Activated CD8-positive, alpha-beta memory T cell treated with anti-CD3 and anti-CD28 coated beads, Interleukin-2, amount 50 U/mL, for 48 hours (primary cell): ENCODE results near the gene CNOT6.
A peak's percentile ranks its signal among the peaks of the same experiment; 100 is the strongest.
"Not testable (repeated sequence)": the region's sequence is repeated elsewhere in the genome, so short reads cannot be mapped to it uniquely, and the experiment has no call there.

ENCODE experiments used
- DNase-seq: peaks from one replicate; pipeline ENCODE4 v3.0.0-alpha.2; 2020

CNOT6 gene

DNA sequence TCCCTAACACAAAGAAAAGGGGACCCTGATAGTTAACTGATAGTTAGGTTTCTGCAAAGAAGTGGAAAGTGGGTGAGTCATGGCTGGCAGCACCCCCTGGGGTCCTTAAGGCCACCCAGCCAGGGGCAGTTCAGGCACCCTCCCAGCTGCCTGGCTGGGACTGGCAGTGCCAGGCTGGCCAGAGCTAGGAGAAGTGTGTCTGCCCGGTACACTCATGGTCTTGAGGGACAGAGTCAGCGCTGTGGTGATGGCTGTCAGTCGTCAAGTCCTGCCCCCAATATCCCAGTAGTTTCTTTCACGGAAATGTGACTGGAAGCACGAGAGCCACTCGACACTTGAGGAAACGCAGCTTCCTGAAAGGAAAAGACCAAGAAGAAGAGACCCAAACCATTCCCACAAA is 22.3 kb upstream of the CNOT6 start:
- peak; percentile 42 for DNase-seq

DNA sequence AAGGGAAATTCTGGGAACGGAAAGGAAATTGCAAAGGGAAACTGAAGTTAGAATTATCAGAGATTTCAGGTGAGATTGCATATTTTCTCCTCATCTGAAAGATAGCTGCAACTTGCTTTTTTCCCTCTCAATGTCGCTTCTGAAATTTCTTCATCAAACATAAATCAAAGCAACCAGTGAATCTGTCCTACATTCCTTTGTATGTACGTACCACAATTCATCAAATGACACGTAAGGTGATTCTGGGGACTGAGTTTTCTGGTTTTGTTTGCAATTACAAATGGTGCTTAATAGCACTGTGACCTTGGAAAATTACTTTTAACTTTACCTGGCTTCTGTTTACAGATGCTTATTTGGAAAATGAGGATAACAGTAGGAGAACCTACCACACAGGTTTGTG is 21.9 kb upstream of the CNOT6 start:
- no peak for DNase-seq

DNA sequence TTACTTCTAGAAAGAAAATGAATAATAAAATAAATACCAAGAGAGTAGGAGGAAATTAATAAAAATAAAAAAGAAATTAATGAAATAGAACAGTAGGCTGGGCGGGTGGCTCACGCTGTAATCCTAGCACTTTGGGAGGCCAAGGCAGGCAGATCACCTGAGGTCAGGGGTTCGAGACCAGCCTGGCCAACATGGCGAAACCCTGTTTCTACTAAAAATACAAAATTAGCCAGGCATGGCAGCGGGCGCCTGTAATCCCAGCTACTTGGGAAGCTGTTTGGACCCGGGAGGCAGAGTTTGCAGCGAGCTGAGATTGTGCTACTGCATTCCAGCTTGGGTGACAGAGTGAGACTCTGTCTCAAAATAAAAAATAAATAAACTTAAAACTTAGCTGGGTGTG is 20.8 kb upstream of the CNOT6 start:
- not testable (repeated sequence) for DNase-seq

DNA sequence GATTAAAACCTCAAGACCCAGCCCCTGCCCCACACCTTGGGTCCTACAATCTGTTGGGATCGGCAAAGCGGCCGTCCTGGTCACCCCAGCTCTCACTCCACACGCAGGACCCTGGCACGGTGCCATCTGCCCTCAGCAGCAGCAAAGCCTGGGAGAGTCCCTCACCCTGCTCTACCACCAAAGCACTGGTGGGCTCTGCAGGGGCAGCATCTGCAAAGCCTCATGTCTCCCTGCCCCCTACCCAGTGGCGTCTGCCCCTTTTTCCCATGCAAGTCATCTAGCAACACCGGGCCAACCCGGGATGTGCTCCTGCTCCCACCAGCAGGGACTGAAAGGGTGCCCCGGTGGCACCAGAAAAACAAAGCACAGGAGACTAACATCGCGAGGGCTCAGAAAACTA is 19.6 kb upstream of the CNOT6 start:
- no peak for DNase-seq

DNA sequence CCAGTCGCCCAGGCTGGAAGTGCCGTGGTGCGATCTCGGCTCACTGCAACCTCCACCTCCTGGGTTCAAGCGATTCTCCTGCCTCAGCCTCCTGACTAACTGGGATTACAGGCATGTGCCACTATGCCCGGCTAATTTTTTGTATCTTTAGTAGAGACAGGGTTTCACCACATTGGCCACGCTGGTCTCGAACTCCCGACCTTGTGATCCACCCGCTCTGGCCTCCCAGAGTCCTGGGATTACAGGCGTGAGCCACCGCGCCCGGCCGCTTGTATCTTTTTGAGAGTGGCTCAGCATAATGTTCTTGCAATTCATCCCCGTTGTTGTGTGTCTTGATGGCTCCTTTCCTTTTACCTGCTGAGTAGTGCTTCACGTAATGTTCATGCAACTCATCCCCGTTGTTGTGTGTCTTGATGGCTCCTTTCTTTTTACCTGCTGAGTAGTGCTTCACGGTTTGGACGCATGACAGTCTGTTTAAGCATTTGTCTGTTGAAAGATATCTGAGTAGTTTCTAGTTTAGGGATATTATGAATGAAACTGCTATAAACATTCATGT is 18.1 kb upstream of the CNOT6 start:
- not testable (repeated sequence) for DNase-seq

DNA sequence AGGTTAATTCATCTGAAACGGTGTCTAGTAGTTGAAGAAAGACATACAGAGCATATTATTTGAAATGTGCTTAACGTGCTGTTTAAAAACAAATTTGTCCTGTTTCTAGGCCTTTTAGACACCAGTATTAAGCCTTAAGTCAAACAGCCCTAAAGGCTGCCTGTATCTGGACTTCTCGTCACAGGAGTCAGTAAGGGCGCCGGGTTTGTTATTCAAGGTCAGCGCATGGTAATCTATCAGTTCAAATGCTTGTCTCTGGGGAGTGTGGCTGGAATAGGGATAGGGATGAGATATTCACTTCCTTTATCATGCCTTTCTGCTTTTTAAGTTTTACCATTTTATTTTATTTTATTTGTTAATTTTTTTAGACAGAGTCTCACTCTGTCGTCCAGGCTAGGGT is 9.4 kb upstream of the CNOT6 start:
- no peak for DNase-seq

DNA sequence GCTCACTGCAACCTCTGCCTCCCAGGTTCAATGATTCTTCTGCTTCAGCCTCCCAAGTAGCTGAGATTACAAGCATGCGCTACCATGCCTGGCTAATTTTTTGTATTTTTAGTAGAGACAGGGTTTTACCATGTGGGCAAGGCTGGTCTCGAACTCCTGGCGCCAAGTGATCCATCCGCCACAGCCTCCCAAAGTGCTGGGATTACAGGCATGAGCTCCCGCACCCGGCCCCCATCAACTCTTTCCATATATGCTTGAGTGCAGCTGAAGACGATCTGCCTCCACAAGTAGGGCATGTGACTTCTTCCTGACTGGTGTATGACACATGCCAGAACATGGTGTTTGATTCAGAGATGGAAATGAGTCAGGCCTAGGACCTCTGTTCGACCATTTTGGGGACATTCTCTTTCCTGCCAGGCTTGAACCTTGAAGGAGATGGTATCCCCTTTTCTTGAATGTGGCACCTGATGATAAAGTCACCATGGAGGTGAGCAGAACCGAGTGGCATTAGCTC is 7.5 kb upstream of the CNOT6 start:
- no peak for DNase-seq

DNA sequence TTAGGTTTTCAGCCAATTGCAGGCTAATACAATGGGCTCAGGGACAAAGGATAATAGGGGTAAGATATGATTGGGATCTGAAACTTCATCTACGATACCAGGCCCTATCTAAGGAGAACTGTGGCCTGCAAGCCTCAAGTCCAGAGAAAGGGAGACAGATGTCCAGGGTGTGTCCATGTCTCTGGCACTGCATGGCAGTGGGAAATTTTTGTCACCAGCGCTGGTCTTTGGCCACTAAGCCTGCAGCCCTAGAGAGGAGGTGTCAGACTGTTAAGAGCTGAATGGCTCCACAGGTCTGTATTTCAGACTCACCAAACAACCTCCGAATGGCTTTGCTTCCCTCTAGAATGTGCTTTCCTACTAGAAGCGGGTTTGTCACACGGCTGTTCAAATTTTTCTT is 6.6 kb upstream of the CNOT6 start:
- no peak for DNase-seq

DNA sequence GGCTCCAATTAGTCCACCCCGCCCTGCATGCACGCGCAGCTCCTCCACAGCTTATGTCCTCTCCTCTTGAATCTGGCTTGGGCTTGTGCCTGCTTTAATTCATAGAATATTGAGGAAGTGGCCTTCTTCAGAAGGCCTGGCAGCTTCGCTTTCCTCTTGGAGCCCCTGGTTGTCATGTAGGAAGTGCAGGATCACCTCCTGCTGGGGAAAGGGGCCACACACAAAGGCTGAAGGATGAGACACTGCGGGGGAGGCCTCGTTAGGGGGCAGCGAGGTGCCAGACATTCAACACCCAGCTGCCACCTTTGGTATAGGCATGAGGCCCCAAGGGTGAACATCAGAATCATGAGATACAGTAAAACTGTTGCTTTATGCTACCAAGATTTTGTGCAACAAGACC is 2.7 kb upstream of the CNOT6 start:
- DNase-seq, result no peak

DNA sequence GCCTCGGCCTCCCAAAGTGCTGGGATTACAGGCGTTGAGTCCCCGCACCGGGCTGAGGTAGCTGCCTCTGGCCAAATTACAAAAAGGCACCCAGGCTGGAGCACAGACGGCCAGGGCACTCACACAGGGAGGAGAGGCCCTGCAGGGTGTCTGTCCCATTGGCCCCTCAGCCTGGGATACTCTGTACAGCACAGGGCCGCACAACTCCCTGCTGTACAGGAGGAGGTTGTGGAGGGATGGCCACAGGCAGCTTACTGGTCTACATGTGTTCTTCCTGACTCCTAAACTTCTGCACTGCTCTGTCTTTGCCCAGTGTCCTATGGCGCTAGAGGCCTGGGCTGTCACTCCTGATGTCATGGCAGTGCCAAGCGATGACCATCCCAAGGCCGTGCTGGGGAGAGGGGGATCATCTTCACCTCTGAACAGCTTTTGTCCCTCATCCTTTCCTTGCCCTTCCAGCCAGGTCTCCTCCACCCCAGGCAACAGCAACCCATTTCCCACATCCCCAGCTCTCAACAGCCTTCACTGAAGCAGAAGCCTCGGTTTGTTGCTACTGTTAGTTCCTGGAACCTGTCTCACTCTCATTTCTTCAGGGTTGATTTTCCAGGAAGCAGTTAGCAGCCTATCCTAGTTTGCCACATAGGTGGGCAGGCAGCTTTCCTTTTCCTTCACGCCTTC is 1.8 kb upstream of the CNOT6 start:
- no peak for DNase-seq

DNA sequence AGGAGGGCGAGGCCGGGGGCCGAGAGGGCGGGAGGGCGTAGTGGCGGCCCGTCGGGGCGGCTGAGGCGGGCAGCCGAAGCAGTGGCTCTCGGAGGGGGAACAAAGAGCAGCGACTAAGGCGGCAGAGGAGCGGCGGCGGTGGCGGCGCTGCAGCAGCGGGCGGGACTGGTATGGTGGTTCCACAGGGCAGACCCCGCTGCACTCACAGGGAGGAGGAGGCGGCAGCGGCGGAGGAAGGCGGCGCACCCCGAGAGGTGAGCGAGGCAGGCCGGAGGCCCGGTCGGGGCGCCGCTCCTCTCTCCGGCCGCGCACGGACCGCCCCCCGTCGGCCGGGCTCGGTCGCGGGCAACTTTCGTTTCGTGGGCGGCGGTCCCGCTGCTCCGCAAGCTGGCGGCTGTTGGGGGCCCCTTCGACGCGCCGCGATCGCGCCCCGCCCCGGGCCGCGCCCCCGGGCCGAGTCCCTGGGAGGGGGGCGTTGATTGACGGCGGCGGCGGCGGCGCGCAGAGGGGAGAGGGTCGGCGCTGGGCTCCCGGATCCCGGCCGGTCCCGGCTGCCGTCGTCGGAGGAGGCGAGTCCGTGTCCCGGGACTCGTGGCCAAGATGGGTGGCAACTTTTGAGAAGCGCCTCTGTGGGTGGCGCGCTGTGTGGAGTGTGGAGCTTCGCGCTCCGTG is 467 bp downstream of the CNOT6 start:
- peak; percentile 70 for DNase-seq

DNA sequence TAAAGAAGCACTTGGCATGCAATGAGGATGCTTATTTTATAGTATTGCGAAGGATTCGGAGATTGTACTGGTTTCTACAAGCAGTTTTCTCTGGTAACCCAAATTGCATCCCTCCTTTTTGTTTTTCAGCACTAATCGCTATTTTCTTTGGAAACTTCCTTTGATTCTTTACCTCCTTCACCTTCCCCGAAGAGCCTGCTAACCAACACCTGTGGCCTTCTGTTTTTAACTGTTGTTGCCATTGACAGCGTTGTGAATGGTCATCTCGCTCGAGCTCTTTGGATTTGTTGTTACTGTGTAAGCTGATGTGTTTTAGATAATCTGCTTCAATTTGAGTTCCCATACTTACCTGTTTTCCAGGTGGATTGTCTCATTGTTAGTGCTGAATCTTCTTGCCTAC is 1.1 kb downstream of the CNOT6 start:
- DNase-seq, result no peak

DNA sequence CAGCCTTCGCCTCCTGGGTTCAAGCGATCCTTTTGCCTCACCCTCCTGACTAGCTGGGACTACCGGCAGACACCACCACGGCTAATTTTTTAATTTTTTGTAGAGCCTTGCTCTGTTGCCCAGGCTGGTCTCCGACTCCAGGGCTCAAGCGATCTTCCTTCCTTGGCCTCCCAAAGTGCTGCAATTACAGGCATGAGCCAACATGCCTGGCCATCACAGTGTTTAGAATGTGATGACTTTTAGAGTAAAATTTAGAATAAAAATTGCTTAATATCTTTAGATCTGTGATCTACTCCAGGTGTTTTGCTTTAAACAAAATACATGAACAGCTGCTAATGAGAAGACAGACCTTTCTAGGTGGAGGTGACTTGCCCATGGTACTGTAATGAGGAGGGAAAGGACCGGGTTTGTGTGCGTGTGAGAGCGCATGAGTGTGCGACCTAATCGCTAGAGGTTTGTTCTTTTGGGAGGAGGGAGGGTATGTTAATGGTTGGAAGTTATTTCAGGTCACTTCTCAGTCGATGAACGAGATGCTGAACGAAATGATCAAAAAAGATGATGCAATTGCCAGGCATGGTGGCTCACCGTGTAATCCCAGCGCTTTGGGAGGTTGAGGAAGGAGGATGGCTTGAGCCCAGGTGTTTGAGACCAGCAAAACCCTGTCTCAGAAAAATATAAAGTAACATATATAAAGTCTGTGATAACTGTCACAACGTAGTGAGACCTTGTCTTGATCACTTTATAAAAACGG is 2.0 kb downstream of the CNOT6 start:
- no peak for DNase-seq

DNA sequence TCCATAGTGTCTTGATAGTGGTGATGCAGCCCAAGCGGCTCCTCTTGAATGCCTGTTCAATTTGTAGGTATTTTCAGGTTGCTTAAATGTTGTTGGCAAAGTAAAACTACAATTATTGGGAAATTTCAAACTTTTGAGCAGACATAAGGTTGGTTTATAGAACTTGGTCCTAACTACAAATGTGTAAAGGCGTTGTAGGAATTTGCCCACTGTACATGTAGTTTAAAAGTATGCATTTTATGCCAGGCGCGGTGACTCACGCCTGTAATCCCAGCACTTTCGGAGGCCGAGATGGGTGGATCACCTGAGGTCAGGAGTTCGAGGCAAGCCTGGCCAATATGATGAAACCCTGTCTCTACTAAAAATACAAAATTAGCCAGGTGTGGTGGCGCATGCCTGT is 2.6 kb downstream of the CNOT6 start:
- DNase-seq, result not testable (repeated sequence)

DNA sequence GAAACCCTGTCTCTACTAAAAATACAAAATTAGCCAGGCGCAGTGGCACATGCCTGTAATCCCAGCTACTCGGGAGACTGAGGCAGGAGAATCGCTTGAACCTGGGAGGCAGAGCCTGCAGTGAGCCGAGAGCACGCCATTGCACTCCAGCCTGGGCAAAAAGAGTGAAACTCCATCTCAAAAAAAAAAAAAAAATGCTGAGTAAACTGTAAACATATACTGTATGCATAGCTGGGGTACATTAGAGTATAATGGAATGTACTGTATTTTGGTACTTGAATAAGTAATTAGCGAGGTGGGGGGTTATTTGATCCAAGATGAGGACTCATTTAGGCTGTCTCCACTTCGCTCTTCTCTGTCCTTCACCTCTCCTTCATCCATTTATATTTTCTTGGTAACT is 3.7 kb downstream of the CNOT6 start:
- not testable (repeated sequence) for DNase-seq

DNA sequence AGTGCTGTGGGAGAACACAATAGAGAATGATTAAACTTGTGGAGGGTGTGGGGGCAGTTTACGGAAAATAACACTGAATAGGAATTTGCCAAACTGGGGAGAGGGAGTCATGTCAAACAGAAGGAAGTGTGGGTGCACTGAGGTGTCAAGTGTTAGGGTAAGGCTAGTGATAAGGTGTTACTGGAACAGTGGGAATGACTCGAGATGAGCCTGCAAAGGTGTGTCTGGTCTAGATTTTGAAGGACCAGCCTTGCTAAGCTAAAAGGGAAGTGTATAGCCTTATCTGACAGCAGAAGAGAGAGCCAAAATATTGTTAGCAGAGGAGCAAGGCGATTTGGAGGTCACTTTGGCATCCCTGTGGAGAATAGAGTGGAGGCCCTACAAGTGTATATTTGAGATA is 4.2 kb downstream of the CNOT6 start:
- no peak for DNase-seq

DNA sequence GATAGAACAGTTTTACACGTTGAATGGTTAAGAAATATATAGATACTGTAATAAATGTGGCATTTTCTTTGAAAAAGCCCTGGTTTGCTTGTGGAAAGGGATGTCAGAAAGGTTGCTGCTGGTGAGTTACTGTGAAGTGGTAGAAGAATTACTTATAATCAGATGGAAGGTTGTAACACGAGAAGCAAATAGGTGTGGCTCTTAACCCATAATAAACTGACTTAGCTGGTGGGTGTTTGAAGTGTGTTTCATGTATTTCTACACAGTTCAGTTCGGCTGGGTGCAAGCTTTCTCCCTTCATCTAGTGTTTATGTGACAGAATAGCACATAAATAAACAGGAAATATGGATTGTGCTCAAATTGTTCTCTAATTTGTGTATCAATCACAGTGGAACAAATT is 5.5 kb downstream of the CNOT6 start:
- no peak for DNase-seq

DNA sequence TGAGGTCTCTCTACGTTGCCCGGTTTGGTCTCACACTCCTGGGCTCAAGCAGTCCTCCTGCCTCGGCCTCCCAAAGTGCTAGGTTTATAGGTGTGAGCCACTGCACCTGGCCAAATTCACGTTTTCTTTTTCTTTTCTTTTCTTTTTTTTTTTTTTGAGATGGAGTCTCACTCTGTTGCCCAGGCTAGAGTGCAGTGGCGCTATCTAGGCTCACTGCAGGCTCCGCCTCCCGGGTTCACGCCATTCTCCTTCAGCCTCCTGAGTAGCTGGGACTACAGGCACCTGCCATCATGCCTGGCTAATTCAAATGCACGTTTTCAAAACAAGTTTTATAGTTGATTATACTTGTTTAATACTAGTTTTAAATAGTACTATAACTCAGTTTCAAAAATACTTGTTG is 6.1 kb downstream of the CNOT6 start:
- not testable (repeated sequence) for DNase-seq

DNA sequence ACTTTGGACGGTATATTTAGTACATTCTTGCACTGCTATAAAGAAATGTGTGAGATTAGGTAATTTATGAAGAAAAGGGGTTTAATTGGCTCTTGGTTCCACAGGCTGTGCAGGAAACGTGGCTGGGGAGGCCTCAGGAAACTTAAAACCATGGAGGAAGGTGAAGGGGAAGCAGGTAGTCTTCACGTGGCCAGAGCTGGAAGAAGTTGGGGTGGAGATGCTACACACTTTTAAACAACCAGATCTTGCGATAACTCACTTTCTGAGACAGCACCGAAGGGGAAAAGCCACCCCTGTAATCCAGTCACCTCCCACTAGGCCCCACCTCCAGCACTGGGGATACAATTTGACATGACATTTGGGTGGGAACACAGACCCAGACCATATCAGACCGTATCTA is 13.5 kb downstream of the CNOT6 start:
- no peak for DNase-seq

DNA sequence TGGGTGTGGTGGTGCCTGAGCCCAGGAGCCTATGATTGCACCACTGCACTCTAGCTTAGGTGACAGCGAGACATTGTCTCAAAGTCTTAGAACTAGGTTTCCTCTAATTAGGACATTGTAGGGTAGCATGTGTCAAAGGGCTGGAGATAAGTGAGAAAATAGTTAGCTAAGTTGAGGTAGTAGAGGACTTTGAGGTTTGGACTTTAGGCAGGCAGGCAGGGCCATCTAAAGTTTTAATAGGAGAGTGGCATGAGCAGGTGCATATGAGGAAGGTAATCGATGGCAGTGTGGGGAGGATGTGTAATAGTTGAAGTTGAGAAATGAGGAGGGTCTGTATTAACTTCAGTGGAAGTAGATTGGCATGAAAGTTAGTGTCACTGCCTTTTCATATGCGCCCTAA is 21.1 kb downstream of the CNOT6 start:
- DNase-seq, result no peak

DNA sequence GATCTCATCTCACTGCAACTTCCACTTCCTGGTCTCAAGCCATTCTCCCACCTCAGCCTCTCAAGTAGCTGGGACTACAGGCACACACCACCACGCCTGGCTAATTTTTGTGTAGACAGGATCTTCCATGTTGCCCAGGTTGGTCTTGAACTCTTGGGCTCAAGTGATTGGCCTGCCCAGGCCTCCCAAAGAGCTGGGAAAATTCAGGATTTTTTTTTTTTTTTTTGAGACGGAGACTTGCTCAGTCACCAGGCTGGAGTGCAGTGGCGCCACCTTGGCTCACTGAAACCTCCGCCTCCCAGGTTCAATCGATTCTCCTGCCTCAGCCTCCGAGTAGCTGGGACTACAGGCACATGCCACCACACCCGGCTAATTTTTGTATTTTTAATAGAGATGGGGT is 21.8 kb downstream of the CNOT6 start:
- DNase-seq, result not testable (repeated sequence)

DNA sequence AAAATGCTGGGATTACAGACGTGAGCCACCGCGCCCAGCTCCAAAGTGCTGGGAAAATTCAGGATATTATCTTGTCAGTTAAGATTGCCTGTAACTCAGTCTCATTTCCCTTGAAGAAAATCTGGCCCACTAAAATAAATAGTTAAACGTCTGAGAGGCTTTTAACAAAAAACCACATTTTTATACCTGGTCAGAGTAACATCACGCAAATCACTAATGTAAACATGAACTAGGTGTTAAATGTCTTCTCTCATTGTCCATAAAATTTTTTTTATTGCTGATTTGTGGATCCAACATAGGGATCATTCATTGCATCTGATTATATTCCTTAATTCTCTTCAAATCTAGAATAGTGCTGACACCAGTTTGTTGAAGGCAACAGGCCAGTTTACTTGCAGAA is 22.3 kb downstream of the CNOT6 start:
- DNase-seq, result no peak

DNA sequence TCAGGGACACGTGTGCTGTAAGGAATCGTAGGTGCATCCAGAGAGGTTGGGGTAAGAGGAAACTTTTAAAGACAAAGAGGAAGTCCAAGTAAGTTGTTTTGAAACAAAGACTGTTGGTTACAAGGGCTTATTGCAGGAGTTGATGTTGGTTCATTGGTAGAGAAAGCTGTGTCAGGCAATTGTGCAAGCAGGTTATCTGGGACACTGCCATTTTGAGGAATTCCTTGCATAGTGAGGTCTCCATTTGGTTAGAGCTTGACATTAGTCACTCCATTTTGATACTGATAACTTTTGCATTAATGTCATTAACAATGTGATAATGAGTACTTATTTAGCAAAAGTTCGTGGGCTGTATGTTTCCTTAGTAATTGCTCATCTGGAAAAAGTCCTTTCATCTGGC is 24.9 kb downstream of the CNOT6 start:
- no peak for DNase-seq

DNA sequence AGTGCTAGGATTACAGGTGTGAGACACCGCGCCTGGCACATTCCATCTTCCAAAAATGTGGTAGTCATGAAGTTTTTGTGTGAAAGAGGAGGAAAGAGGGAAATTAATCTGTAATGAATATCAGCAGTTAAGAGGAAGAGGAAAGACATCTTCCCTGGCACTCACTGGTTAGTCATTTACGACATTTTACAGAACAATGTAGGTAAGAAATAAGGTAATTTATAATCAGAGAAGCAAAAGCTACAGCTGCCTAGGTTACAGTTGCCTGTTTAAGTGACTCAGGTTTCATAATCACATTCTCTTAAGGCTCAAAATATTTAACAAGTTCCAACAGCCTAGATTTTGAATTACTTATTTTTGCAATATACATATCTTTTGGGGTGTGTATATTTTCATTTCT is 26.9 kb downstream of the CNOT6 start:
- DNase-seq, result no peak
